CD14-positive monocyte (primary cell): ENCODE results near the gene AGAP1. TPM values are rescaled to one million over a fixed set of nuclear protein-coding genes. Genes with fewer than 3 reads are reported as not detected.

Experiments
- DNase-seq, 3 donors: peaks; one replicate each; pipeline ENCODE4 v3.0.0-alpha.2; 2011 to 2022
- H2AFZ ChIP-seq: 2 replicates; pipeline ENCODE4 v1.6.0; 2012; ENCODE audit warnings: mild to moderate bottlenecking, low read depth, low read length, inconsistent platforms; ENCODE audit not compliant: insufficient read depth, poor library complexity, severe bottlenecking
- H3K27ac ChIP-seq, 2 donors: 1 replicate in 1 of 2; 2 replicates in 1 of 2; pipeline ENCODE4 v1.5.1; 2012 to 2013; ENCODE audit warnings: low read length in 2 of 2, control low read depth in 1 of 2, inconsistent platforms in 1 of 2, low read depth in 1 of 2, mild to moderate bottlenecking in 1 of 2
- H3K27me3 ChIP-seq, 2 donors: one replicate each; pipeline versions ENCODE4 v1.6.0 to v1.6.1; 2011 to 2013; ENCODE audit warnings: low read length in 2 of 2; ENCODE audit not compliant: control insufficient read depth in 2 of 2, insufficient read depth in 2 of 2
- H3K36me3 ChIP-seq, 2 donors: replicated peaks in 1 of 2; 1 replicate in 1 of 2; 2 replicates in 1 of 2; pipeline versions ENCODE4 v1.5.1 to v1.6.1; 2012 to 2013; ENCODE audit warnings: low read length in 2 of 2, control low read depth in 1 of 2, inconsistent platforms in 1 of 2, mild to moderate bottlenecking in 1 of 2; ENCODE audit not compliant: insufficient read depth in 2 of 2, control insufficient read depth in 1 of 2
- H3K4me1 ChIP-seq, 2 donors: 1 replicate in 1 of 2; 2 replicates in 1 of 2; pipeline versions ENCODE4 v1.5.1 to v1.6.1; 2012 to 2013; ENCODE audit warnings: low read length in 2 of 2, control low read depth in 1 of 2, inconsistent platforms in 1 of 2, mild to moderate bottlenecking in 1 of 2, moderate library complexity in 1 of 2; ENCODE audit not compliant: insufficient read depth in 2 of 2, control insufficient read depth in 1 of 2
- H3K4me2 ChIP-seq: replicated peaks from 2 replicates; pipeline ENCODE3; 2012; ENCODE audit warnings: low read length, moderate library complexity, mild to moderate bottlenecking; ENCODE audit not compliant: poor library complexity, severe bottlenecking; ENCODE audit errors: extremely low read depth
- H3K4me3 ChIP-seq, 3 experiments: fragments of 200-600 bp in 1 of 3; sonication (generic) in 1 of 3; replicated peaks in 1 of 3; 1 replicate in 2 of 3; 2 replicates in 1 of 3; pipeline ENCODE4 v1.5.1; 2011 to 2013; ENCODE audit warnings: low read length in 3 of 3, mild to moderate bottlenecking in 3 of 3, control low read depth in 2 of 3, low read depth in 2 of 3, inconsistent platforms in 1 of 3, moderate library complexity in 1 of 3
- H3K79me2 ChIP-seq: 2 replicates; pipeline ENCODE4 v1.6.0; 2012; ENCODE audit warnings: mild to moderate bottlenecking, control low read depth, inconsistent platforms, low read length, moderate library complexity; ENCODE audit not compliant: insufficient read depth
- H3K9ac ChIP-seq: 2 replicates; pipeline ENCODE4 v1.6.0; 2017; ENCODE audit warnings: low read length, mild to moderate bottlenecking; ENCODE audit not compliant: insufficient read depth, poor library complexity, severe bottlenecking
- H3K9me3 ChIP-seq, 2 donors: replicated peaks in 1 of 2; 1 replicate in 1 of 2; 2 replicates in 1 of 2; pipeline versions ENCODE4 v1.5.1 to v1.6.1; 2012 to 2013; ENCODE audit warnings: low read length in 2 of 2, control low read depth in 1 of 2; ENCODE audit not compliant: control insufficient read depth in 1 of 2, insufficient read depth in 1 of 2
- H4K20me1 ChIP-seq: 2 replicates; pipeline ENCODE4 v1.6.0; 2012; ENCODE audit warnings: mild to moderate bottlenecking, low read length, control low read depth, moderate library complexity; ENCODE audit not compliant: insufficient read depth
- H3K27ac Mint-ChIP-seq, 7 donors: one replicate each; pipeline ENCODE4 v1.8.0; 2020; ENCODE audit warnings: mild to moderate bottlenecking in 7 of 7, mixed read lengths in 7 of 7, moderate library complexity in 6 of 7, inconsistent platforms in 2 of 7
- H3K27me3 Mint-ChIP-seq, 3 donors: one replicate each; pipeline ENCODE4 v1.8.0; 2021 to 2022; ENCODE audit warnings: low read depth in 3 of 3, mild to moderate bottlenecking in 3 of 3, mixed read lengths in 3 of 3, moderate library complexity in 3 of 3, inconsistent platforms in 1 of 3
- H3K36me3 Mint-ChIP-seq, 2 donors: one replicate each; pipeline ENCODE4 v1.8.0; 2020; ENCODE audit warnings: mixed read lengths in 2 of 2, inconsistent platforms in 1 of 2, mild to moderate bottlenecking in 1 of 2
- H3K4me1 Mint-ChIP-seq: one replicate; pipeline ENCODE4 v1.8.0; 2020; ENCODE audit warnings: mild to moderate bottlenecking, mixed read lengths
- H3K4me3 Mint-ChIP-seq, 2 donors: one replicate each; pipeline ENCODE4 v1.8.0; 2020; ENCODE audit warnings: mild to moderate bottlenecking in 2 of 2, mixed read lengths in 2 of 2, moderate library complexity in 1 of 2
- H3K9me3 Mint-ChIP-seq, 7 donors: one replicate each; pipeline ENCODE4 v1.8.0; 2020 to 2022; ENCODE audit warnings: mixed read lengths in 7 of 7, mild to moderate bottlenecking in 6 of 7, moderate library complexity in 6 of 7, inconsistent platforms in 2 of 7
- CTCF ChIP-seq: fragments of 200-600 bp; IDR thresholded peaks from one replicate; pipeline ENCODE4 v1.8.0; 2022; ENCODE audit warnings: antibody characterized with exemption, mild to moderate bottlenecking
- WGBS: methylation state at CpG from one replicate; pipeline ENCODE4 v1.1.5; 2013; ENCODE audit warnings: missing lambda C conversion rate; ENCODE audit not compliant: insufficient coverage; 5-methylcytosine and 5-hydroxymethylcytosine counted together
- intact Hi-C, 2 donors: fragments of 100-400 bp; cut with micrococcal nuclease; formaldehyde crosslinking; loops; one replicate each; pipeline versions ENCODE4 v1.15.0 to v1.15.1; 2023
- polyA plus RNA-seq, 3 donors: library from polyadenylated mRNA; depleted of rRNA in 1 of 3; unstranded in 2 of 3; stranded (reverse) in 1 of 3; fragments of 300-500 nt in 2 of 3; fragments of >200 nt in 1 of 3; fragmentation: Illumina TruSeq in 2 of 3; gene quantifications; 1 replicate in 2 of 3; 2 replicates in 1 of 3; pipeline ENCODE4 v1.2.3, GENCODE V29; 2012 to 2021

AGAP1 gene
- polyA plus RNA-seq, 3 donors = 0.12 TPM; not detected in 2

- H3K27ac Mint-ChIP-seq = no peak overlapping the region
- intact Hi-C loops = no loop called here
Measured at GRCh38 chr2:235719146-235719942, 225.5 kb downstream of the AGAP1 start.

GRCh38 chr2:235721625-235722024 is 227.8 kb downstream of the AGAP1 start:
- intact Hi-C loops = no loop called here
- Histone ChIP-seq H3K79me2 (no peaks in the 10 kb centered on the region), H3K36me3 (no peaks in the 10 kb centered on the region), H3K4me1 (no peaks in the 10 kb centered on the region), H3K4me2 (no peak overlapping the region), H3K4me3 (no peak overlapping the region), H3K9me3 (no peaks in the 10 kb centered on the region), H3K27ac (no peak overlapping the region), H4K20me1 (no peaks in the 10 kb centered on the region), H2AFZ (no peak overlapping the region), H3K27me3 (no peaks in the 10 kb centered on the region), H3K9ac (no peak overlapping the region)
- no peaks in the 10 kb centered on the region for H3K4me1 Mint-ChIP-seq
- no peak overlapping the region for H3K27ac Mint-ChIP-seq
- no CpG with 5 or more reads among the region's 3 CpGs for WGBS
- no peak for TF ChIP-seq CTCF
- peaks cover 2 to 10% (median 5%) of the 10 kb centered on the region in 3 donors for H3K27me3 Mint-ChIP-seq
- no peaks in the 10 kb centered on the region for H3K36me3 Mint-ChIP-seq
- DNase-seq = no peak
- H3K9me3 Mint-ChIP-seq = peaks cover 0 to 3% (median 0%) of the 10 kb centered on the region in 7 donors
- no peak overlapping the region for H3K4me3 Mint-ChIP-seq

More at GRCh38 chr2:235719146-235719942, 225.5 kb downstream of the AGAP1 start:
- no peaks in the 10 kb centered on the region for H4K20me1 ChIP-seq
- no peaks in the 10 kb centered on the region for H3K27me3 ChIP-seq
- no peaks in the 10 kb centered on the region for H3K36me3 ChIP-seq
- no peak for DNase-seq
- H3K4me3 Mint-ChIP-seq = no peak overlapping the region
- peaks cover 0 to 3% (median 0%) of the 10 kb centered on the region in 7 donors for H3K9me3 Mint-ChIP-seq
- no peak for TF ChIP-seq CTCF
- no peak overlapping the region for H3K27ac ChIP-seq
- H3K79me2 ChIP-seq = no peaks in the 10 kb centered on the region
- no peak overlapping the region for H3K4me3 ChIP-seq
- H3K9ac ChIP-seq = no peak overlapping the region
- H3K9me3 ChIP-seq = no peaks in the 10 kb centered on the region
- H3K4me1 Mint-ChIP-seq = no peaks in the 10 kb centered on the region
- no peaks in the 10 kb centered on the region for H3K36me3 Mint-ChIP-seq
- 94% methylated on average over 5 of the region's 7 CpGs for WGBS
- H2AFZ ChIP-seq = no peak overlapping the region
- H3K4me2 ChIP-seq = no peak overlapping the region
- H3K4me1 ChIP-seq = no peaks in the 10 kb centered on the region
- H3K27me3 Mint-ChIP-seq = peaks cover 0 to 12% (median 2%) of the 10 kb centered on the region in 3 donors
